Retinal pigment epithelial cell (primary cell): ENCODE data around the gene CLCA1.

Source experiments
- DNase-seq: peaks from one replicate; pipeline ENCODE4 v3.0.0-alpha.2; 2010; ENCODE audit warnings: low read depth
- H3K4me3 ChIP-seq: 2 replicates; pipeline ENCODE4 v1.5.1; 2011; ENCODE audit warnings: mild to moderate bottlenecking, low read length, control low read depth, moderate library complexity
- TF ChIP-seq, protein P1 (sequence below): conservative IDR thresholded peaks from 2 replicates; pipeline ENCODE4 v1.5.1; 2011; ENCODE audit warnings: low read depth, low read length, control low read depth, inconsistent platforms

Gene CLCA1, protein sequence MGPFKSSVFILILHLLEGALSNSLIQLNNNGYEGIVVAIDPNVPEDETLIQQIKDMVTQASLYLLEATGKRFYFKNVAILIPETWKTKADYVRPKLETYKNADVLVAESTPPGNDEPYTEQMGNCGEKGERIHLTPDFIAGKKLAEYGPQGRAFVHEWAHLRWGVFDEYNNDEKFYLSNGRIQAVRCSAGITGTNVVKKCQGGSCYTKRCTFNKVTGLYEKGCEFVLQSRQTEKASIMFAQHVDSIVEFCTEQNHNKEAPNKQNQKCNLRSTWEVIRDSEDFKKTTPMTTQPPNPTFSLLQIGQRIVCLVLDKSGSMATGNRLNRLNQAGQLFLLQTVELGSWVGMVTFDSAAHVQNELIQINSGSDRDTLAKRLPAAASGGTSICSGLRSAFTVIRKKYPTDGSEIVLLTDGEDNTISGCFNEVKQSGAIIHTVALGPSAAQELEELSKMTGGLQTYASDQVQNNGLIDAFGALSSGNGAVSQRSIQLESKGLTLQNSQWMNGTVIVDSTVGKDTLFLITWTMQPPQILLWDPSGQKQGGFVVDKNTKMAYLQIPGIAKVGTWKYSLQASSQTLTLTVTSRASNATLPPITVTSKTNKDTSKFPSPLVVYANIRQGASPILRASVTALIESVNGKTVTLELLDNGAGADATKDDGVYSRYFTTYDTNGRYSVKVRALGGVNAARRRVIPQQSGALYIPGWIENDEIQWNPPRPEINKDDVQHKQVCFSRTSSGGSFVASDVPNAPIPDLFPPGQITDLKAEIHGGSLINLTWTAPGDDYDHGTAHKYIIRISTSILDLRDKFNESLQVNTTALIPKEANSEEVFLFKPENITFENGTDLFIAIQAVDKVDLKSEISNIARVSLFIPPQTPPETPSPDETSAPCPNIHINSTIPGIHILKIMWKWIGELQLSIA

DNA sequence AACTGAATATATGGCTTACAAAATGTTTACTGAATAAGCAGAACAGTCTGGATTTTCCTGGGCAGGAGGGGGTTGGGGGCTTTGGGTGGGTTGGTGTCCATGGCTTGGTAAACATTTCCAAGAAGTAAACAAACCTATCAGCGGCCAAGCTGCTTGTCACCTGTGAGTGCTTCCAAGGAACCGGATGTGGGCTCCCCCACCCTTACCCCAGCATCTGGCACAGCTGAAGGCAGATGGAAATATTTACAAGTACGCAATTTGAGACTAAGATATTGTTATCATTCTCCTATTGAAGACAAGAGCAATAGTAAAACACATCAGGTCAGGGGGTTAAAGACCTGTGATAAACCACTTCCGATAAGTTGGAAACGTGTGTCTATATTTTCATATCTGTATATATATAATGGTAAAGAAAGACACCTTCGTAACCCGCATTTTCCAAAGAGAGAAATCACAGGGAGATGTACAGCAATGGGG lies at the start of gene CLCA1:
TSS of gene CLCA1 (plus strand) at position 427 of the 477 bp plus-strand sequence. CDS start at position 472, 45 bp downstream.
- no peak within 1 kb of the TSS for H3K4me3 ChIP-seq
- TF ChIP-seq, protein P1, sequence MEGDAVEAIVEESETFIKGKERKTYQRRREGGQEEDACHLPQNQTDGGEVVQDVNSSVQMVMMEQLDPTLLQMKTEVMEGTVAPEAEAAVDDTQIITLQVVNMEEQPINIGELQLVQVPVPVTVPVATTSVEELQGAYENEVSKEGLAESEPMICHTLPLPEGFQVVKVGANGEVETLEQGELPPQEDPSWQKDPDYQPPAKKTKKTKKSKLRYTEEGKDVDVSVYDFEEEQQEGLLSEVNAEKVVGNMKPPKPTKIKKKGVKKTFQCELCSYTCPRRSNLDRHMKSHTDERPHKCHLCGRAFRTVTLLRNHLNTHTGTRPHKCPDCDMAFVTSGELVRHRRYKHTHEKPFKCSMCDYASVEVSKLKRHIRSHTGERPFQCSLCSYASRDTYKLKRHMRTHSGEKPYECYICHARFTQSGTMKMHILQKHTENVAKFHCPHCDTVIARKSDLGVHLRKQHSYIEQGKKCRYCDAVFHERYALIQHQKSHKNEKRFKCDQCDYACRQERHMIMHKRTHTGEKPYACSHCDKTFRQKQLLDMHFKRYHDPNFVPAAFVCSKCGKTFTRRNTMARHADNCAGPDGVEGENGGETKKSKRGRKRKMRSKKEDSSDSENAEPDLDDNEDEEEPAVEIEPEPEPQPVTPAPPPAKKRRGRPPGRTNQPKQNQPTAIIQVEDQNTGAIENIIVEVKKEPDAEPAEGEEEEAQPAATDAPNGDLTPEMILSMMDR, result no peak
- DNase-seq, result no peak

DNA sequence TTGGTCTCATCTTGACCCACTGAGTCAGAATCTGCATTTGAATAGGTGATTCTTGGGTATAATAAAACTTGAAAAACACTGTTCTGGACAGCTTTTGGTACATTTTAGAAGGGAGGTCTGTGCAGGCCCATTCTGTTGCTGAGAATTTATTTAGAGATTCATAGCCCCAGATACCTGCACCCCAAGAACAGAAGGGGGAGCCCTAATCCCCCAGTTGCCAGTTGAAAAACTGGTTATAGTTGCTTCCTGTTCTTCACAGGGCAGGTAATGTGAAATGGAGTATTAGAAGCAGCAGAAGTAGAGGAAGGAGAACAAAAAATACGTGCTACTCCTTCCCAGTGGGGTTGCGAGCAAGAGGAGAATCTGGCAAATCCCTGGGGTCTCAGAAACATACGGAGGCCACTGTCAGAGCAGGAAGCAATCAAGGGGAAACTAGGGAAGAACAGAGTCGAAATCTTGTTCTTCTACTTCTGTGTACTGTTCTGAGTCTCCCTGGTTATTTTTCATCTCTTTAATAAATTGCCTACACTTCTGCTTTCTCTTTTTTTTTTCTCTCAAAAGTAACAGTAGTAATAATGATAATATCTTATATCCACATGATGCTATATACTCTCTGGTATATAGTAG lies 49.3 kb upstream of the CLCA1 start:
- no peak for DNase-seq
- H3K4me3 ChIP-seq, result no peak overlapping the region
- TF ChIP-seq, protein P1, result peak; percentile 47

DNA sequence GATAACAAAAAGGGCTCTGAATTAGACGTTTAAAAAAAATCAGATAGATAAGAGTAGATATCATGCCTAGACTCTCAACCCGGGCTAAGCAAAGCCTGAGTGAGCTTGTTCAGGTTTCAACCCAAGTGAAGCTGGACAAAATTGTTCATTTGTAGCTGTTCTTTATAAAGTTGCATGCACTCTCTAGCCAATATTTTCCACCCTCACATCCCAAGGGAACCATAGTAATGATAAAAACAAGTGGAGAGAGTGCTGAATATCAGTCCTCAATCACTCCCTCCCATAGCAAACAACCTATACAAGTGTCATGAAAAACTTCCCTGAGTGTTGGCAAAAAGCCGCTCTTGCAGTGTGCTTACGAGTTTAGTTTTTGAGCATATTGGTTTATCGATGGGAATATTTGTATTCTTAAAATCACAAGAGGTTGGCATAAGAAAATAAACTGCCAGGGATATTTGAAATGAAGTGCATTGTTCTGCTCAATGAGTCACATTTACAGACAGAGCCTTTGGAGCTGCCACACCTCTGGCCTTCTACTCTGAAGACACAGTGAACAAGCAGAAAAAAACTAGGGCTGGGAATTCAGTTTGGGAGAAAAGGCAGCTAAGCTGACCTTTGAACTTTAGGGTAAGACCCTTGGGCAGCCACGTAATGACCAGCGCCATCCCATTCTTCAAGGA lies 47.0 kb upstream of the CLCA1 start:
- no peak for DNase-seq
- no peak overlapping the region for H3K4me3 ChIP-seq
- TF ChIP-seq, protein P1, result no peak

DNA sequence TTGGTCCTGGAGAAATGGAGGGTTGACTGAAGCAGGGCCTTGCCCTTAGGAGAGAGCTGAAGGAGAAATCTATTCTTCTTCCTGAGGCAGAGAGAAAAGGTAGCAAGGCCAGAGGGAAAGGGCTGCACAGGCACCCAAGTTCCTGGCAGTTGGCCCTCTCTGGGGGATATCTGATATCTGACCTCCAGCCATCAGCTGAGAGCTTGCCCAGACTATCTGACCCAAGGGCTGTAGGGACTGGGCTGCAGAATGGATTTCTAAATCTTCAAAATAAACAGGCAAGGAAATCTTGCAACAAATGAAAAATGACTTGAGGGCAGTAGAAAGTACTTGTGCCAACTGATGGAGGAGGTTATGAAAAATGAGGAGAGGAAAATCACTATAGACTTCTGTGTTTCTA lies 45.3 kb upstream of the CLCA1 start:
- DNase-seq, result no peak
- no peak overlapping the region for H3K4me3 ChIP-seq
- TF ChIP-seq, protein P1, result no peak

DNA sequence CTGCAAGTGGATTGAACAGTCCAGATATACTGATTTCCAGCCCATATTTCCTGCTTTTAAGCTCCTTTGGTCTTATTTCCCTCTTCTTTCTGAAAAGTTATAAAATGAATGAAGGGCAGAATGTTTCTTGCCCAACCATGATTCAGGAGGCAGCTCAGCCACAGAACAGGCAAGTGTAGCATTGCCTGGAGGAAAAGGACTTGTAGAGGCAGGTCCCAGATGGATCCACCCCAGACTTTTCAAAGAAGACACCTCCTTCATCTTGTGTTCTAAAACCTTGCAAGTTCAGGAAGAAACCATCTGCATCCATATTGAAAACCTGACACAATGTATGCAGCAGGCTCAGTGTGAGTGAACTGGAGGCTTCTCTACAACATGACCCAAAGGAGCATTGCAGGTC lies 44.9 kb upstream of the CLCA1 start, which contains the start of gene CLCA2:
TSS of gene CLCA2 (plus strand) at position 299 of the 400 bp plus-strand sequence. CDS start at position 376, 77 bp downstream.
- TF ChIP-seq, protein P1, result no peak
- no peak within 1 kb of the TSS for H3K4me3 ChIP-seq
- DNase-seq, result no peak

DNA sequence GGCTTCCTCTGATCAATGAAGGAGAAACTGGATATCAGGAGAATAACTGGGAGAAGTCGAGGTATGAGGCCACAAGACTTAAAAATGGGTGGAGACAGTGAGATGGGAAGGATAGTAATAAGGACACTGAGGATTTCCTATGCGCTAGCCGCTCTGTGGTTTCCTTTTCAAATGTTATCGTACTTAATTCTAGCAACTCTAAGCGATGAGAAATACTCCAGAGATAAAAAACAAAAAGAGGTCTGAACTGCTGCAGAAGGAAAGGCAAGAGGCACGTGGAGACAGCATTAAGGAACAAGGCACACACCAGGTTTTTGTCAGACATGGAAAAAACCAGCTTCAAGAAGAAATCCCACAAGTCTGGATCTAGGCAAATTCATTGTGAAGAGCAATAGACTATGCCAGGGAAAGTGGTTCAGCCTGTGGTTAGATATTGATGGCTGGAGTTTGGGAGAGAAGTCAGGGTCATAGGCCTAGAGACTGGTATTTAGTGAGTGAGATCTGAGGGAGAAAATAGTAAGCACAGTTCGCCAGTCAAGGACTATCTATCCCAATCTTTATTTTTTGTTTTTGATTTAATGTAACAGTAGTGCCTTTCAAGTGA lies 39.5 kb upstream of the CLCA1 start:
- TF ChIP-seq, protein P1, result no peak
- H3K4me3 ChIP-seq, result no peak overlapping the region
- no peak for DNase-seq
